Measurements from ENCODE around the gene ZSWIM1.
A peak's percentile ranks its signal among the peaks of the same experiment; 100 is the strongest.

Gene ZSWIM1

DNA sequence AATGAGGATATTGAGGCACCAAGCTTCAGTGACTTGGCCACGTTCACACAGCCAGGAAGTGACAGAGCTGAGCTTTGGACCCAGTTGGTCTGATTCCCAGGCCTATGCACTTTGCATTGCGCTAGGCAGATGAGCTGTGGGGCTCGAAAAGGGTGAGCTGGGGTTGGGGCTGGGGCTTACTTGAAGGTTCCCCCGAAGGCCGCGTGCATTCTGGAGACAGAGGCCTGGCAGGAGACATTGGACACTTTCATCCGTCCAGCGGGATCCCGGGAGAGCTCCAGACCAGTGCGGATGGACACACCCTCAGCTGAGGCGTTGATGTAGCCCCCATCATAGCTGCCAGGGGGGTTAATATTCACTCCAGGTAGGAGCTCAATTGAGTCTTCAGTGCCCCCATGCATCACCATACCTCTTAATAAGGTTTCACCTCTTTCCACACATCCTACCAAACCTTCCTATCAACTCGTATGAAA lies 28.3 kb downstream of the ZSWIM1 start:
- no peak for DNase-seq (ENCODE audit: low read depth)

DNA sequence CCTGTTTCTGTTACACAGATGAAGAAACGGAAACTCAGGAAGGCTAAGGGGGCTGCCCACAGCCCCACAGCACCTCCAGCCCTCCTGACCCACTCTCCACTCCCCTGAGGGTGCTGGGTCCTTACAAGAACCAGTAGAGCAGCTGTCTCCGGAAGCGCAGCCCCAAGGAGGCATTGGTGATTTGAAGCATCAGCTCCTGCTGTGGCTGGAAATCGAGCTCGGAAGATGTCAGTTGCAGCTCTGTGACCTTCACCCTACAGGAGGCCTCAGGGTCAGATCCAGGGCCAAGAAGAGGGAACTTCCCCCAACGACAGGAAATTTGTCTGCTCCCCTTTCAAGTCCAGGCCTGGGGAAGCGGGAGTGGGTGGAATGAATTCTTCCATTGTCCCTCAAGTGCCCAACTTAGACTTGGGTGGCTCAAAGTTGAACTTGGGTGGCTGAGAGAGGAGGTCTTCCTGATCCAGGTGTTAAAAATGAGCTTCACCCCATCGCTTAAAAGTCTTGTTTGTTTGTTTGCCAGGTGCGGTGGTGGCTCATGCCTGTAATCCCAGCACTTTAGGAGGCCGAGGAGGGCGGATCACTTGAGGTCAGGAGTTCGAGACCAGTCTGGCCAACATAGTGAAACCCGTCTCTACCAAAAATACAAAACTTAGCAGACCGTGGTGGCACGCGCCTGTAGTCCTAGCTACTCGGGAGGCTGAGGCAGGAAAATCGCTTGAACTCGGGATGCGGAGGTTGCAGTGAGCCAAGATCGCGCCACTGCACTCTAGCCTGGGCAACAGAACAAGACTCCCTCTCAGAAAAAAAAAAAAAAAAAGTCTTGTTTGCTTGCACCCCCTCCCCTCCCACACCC lies 29.0 kb downstream of the ZSWIM1 start:
- no peak for DNase-seq (ENCODE audit: low read depth)

DNA sequence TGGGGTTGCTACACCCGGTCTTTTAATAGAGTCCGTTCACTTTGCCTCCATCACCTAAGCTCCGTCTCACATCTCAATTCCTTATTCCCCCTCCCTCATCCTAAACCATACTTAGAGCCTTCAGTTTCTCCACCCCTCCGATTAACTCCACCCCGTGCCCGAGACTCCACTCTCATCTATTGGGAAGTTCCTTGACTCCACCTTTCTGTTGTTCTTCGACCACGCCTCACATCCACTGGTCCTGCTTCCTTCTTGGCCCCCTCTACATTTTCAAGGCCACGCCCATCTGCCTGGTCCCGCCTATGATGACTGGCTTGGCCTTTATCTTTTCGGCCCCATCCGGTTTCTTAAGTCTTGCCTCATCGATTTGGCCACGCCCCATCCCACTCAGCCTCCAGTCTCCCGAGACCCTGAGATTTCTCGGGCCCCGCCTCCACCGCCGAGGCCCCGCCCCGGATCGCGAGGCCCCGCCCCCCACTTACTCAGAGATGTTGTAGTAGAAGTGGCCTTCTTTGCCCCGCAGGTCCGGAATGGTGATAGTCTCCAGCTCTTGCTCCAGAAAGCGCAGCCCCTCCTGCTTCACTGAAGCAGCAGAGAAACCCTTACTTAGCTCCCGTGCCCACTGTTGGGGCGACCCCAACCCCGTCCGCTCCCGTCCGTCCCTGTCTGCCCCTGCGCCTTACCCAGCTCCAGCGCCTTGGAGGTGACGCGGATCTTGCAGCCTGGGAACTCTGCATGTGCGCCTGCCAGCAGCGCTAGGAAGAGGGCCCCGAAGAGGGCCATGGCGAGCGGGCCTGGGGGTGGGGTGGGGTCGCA lies 29.9 kb downstream of the ZSWIM1 start:
- DNase-seq (ENCODE audit: low read depth) = peak; percentile 100

DNA sequence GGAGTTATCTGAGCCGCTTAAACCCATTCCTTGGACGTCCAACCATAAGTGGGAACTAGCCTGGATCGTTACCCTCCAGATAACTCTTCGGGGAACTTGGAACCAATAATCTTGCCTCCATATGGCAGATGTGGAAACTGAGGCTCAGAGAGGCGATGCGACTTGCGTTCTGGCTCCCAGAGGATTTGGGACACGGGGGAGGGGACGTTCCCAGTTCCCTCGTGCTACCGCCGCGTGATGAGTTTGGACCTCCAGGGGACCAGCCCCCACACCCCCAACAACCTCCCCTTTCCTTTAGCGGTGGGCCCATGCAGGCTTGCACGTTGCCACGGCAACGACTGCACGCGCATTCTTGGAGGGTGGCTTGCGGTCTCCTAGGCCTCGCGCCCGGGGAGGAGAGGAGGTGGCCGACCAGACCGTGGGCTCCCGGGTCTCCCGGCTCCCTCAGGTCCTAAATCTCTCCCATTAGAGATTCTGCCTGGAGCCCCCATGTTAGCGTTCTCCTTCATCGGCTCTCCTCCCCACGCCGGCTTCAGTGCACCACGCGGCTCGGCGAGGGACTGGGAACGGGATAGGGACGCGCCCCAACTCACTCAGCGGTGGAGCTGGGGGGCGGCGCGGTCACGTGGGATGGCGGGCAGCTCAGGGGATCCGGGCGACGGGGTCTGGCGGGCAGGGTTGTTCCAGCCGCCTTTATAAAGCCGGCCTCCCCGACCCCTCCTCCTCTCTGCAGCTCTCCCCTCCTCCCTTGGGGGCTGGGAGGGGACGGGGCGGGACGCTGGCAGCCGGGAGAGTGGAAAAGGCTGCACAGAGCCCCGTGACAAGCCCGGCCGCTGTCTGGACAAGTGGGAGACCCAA lies 30.7 kb downstream of the ZSWIM1 start, which contains the start of gene PLTP:
Gene PLTP, minus strand, starts transcription at position 670 of the 858 bp plus-strand sequence. CDS start 703 bp downstream, outside the sequence.
- peak; percentile 63 for DNase-seq (ENCODE audit: low read depth)

DNA sequence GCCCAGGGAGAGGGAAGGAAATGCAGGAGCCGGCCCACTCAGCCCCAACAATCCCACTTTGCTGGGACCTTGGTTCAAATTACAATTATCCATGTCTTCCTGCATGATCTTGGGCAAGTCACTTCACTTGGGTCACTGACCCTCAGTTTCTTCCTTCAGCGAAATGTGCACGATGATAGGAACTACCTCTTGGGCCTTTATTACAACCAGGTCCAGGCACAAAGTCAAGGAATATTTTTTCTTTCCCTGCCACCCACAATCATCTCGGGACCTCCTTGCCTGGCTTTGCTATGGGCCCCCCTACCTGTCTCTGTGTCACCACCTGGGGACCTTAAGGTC lies 31.3 kb downstream of the ZSWIM1 start:
- no peak for DNase-seq (ENCODE audit: low read depth)

DNA sequence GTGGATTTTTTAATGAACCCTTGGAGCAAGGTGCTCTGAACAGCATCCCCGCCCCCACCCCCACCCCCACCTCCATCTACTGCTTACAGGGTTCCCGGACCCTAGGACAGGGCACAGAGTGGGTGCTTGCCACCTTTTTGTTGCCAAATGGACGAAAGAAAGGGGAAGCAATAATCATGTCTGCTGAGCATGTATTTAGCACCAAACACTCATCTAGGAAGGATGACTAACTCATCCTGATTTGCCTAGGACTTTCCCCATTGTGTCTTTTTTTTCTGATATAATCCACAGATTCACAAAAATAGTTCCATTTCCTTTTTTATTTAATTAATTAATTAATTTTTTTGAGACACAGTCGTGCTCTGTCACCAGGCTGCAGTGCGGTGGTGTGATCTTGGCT lies 32.1 kb downstream of the ZSWIM1 start:
- DNase-seq (ENCODE audit: low read depth) = peak; percentile 54

DNA sequence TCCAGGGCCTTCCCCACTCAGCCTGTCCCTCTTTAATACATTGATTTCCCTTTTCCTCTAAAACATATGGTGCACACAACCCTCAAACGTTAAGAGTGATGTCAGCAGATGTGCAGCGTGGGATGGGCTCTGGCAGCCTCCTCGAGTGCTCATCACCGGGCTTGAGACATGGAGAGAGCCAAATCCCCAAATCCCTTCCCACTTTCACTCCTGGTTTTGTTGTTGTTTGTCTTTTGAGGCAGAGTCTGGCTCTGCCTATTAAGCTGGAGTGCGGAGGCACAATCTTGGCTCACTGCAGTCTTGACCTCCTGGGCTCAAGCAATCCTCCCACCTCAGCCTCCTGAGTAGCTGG lies 36.7 kb downstream of the ZSWIM1 start:
- no peak for DNase-seq (ENCODE audit: low read depth)

DNA sequence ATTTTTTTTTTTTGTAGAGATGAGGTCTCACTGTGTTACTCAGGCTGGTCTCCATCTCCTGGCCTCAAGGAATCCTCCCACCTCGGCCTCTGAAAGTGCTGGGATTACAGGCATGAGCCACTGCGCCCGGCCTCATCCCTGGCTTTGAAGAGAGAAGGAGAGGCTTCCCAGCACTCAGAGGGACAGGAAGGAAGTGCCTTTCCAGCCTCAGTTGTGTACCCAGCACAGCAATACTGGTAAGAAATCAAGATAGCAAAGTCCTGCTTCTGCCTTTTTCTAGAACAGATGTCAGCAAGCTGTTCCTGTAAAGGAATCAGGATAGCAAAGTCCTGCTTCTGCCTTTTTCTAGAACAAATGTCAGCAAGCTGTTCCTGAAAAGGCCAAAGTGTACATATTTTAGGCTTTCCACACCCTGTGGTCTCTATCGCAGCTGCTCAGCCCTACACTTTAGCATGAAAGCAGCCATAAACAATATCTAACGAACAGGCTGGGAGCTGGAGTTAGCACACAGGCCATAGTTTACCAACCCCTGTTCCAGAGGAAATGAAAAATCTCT lies 37.2 kb downstream of the ZSWIM1 start:
- DNase-seq (ENCODE audit: low read depth) = no peak

DNA sequence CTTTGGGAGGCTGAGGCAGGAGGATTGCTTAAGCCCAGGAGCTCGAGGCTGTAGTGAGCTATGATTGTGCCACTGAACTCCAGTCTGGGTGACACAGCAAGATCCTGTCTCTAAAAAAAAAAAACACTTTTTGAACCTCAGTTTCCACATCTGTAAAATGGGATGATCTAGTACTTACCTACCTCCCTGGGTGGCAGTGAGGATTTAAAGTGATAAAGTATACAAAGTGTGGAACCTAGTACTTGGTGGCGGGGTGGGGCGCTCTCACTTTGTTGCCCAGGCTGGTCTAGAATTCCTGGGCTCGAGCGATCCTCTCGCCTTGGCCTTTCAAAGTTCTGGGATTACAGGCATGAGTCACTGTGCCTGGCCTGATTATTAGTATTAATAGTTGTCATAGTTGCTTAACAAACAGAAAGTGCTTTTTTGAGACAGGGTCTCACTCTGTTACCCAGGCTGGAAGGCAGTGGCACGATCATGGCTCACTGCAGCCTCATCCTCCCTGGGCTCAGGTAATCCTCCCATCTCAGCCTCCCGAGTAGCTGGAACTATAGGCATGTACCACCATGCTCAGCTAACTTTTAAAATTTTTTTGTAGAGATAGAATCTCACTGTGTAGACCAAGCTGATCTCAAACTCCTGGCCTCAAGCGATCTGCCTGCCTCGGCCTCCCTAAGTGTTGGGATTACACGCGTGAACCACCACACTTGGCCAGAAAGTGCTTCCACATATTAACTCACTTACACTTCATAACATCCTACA lies 37.9 kb downstream of the ZSWIM1 start:
- DNase-seq (ENCODE audit: low read depth) = no peak

DNA sequence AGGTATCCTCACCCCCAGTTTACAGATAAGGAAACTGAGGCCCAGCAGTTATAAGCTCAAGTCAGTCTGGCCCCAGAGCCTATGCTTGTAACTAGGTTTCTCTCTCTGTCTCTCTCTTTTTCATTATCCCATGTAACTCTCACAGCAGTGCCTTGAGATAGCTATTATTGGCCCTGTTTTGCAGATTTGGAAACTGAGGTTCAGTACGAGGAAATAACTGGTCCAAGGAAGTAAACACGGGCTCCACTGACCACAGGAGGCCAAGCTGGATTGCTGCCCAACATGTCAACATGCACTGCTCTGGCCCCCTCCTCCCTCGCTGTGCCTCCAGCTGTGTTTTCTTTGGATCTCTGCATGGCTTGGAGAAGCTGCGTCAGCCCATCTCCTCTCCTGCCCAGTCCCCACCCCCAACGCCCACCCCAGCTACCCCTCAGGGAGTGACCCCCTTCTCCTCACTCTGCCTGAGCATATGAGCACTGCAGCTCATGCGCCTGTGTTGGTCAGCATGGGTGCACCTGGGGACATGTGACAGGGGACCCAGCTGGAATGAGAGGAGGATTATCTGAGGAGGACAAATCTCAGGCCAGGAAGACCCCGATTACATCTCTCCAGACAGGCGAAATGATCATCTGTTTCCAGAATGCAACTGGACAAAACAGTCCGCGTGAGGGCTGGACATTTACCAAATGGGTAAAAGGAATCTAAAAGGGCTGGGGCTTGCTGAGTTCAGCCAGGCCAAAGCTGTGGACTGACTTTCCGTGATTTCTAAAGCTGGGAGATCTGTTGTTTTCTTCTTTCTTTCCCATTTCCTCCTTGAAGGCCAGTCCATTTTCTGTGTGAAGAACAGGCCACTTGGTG lies 38.7 kb downstream of the ZSWIM1 start:
- no peak for DNase-seq (ENCODE audit: low read depth)

DNA sequence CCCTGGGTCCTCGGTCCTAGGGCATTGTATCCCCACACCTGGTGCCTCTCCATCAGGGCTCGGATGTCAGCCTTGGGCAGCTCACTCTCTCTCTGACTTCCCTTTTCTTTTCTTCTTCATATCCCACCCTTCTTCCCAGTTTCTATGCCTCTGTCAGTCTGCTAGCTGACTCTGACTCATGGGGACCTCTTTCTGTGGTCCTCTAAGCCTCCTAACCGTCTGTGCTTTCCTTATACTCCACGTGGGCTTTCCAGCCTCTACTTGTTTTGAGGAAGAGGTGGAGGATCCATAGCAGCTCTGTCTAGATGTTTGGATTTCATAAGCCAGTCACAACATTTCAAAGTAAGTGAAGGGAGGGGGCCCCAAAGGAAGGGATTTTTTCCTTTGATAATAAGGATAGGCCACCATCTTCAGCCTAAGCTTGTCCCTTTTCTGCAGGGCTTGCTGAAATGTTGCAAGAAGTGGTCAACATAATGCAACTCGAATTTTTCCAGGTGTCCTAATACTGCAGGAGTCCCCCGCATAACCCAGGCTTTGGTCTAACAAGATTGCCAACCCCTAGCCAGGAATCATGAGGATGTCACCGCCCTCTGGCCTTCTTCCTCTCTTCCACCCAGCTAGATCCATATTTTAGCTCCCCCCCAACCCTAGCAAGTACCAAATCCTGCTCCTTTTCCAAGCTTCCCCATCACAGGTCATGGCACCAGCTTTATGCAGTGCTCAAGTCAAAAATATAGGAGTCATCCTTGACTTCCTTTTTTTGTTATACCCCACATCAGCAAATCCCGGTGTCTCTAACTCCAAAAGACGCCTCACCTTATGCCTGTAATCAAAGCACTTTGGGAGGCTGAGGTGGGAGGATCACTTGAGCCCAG lies 39.7 kb downstream of the ZSWIM1 start:
- DNase-seq (ENCODE audit: low read depth) = no peak

DNA sequence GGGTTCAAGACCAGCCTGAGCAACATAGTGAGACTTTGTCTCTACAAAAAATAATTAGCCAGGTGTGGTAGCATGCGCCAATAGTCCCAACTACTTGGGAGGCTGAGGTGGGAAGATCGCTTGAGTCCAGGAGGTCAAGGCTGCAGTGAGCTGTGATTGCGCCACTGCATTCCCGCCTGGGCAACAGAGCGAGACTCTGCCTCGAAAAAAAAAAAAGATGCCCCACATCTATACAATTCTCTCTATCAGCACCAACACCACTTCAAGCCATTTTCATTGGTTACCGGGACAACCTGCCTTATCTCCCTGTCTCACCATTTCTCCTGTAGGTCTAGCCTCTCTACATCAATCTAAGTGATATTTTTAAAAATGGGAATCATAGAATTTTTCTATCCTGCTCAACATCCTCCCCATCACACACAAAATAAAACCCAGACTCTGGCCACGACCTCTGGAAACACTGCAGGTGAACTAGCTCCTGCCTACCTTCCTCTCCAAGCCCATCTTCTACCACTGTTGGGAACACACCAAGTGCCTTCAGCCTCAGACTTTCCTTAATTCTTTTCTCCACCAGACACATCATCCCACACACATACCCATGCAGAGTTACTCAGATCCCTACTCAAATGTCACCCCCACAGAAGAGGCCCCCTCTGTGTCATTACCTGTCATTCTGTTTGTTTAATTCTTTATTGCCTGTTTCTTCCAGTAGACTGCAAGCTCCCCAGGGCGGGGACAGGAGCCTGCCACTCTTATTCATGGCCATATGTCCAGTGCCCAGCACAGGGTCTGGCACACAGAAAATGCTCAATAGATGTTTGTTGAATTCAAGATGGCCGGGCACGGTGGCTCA lies 40.5 kb downstream of the ZSWIM1 start:
- DNase-seq (ENCODE audit: low read depth) = no peak

DNA sequence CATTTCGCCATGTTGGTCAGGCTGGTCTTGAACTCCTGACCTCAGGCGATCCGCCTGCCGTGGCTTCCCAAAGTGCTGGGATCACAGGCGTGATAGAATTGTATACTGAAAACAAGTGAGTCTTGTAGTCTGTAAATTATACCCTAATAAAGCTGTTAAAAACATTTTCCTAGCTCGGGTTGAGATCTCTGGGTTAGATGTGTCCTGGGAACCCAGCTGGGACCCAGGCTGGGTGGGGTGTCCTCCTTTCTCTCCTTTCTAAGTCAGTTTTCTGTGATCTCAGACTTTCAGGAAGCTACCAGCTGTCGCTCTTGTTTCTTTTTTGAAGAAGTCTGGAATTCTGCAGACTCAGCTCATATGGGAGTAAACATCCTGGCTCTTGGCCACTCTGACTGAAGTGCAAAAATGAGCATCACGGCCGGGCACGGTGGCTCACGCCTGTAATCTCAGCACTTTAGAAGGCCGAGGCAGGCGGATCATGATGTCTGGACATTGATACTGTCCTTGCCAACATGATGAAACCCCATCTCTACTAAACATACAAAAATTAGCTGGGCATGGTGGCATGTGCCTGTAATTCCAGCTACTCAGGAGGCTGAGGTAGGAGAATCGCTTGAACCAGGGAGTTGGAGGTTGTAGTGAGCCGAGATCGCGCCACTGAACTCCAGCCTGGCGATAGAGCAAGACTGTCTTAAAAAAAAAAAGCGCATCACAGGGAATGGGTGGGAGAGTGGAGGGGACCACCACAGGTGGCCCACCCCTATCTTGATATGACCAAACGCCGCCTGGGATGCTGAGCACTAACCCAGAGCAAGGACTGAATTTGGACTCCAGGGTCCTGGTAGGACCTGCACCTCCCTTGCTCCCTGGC lies 43.6 kb downstream of the ZSWIM1 start:
- peak; percentile 38 for DNase-seq (ENCODE audit: low read depth)

DNA sequence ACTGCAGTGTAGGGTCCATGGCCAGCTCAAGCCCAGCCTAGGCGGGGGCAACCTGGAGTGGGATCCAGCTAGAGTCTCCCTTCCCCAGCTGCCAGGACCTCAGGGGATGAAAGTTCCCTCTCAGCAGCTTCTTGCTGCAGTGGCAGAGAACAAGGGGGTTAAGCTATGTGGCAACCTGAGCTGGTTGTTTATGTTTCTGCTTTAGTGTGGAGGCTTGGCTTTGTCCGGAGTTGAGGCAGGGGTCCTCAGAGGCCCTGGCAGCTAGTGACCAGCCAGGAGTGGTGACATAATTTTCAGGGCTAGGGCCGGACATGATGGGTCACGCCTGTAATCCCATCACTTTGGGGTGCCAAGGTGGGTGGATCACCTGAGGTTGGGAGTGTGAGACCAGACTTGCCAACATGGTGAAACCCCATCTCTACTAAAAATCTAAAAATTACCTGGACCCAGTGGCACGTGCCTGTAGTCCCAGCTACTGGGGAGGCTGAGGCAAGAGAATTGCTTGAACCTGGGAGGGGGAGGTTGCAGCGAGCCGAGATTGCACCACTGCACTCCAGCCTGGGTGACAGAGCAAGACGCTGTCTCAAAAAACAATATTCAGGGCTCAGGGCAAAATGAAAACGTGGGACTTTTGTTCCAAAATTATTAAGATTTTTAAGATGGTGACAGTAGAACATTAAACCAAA lies 44.9 kb downstream of the ZSWIM1 start:
- no peak for DNase-seq (ENCODE audit: low read depth)

DNA sequence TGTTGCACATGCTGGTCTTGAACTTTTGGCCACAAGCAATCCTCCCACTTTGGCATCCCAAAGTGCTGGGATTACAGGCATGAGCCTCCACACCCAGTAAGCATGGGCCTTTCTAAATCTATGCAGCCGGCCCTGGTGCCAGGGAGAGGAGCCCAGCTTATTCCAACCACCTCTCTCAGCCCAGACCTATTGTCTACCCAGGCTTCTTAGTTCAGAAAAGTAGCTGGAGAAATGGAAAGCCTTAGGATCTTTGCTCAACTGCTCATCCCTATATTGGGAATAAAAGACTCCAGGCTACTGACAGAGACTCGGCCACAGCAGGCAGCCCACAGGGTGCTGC lies 45.7 kb downstream of the ZSWIM1 start:
- no peak for DNase-seq (ENCODE audit: low read depth)

DNA sequence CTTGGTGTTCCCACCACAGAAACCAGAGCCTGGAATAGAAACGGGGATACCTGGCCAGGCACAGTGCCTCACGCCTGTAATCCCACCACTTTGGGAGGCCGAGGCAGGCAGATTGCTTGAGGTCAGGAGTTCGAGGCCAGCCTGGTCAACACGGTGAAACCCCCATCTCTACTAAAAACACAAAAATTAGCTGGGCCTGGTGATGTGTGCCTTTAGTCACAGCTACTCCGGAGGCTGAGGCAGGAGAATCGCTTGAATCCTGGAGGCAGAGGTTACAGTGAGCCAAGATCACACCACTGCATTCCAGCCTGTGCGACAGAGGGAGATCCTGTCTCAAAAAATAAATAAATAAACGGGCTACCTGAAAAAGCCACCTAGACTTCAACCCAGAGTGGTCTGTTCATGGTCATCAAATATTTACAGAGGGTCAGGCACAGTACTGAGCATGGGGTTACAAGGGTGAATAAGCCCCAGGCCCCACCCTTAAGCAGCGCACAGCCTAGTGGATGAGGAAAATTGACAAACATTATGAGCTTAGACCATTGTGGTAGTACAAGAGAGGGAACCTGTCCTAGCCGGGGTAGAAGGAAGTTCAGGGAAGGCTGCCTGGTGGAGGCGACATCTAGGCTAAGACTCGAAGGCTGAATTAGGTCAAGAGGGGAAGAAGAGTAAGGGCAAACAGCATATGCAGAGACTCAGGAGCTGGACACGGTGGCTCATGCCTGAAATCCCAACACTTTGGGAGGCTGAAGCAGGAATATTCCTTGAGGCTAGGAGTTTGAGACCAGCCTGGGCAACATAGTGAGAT lies 46.2 kb downstream of the ZSWIM1 start:
- no peak for DNase-seq (ENCODE audit: low read depth)
